Stimulated activated CD4-positive, alpha-beta T cell treated with anti-CD3 and anti-CD28 coated beads, Interleukin-15, amount 100 ng/mL, for 24 hours (primary cell): ENCODE data around the gene DAGLB.
A peak's percentile ranks its signal among the peaks of the same experiment; 100 is the strongest.
"Not testable (repeated sequence)": the region's sequence is repeated elsewhere in the genome, so short reads cannot be mapped to it uniquely, and the experiment has no call there.

Experiments used
- DNase-seq: peaks from one replicate; pipeline ENCODE4 v3.0.0-alpha.2; 2020

Gene DAGLB

GRCh38 chr7:6460303-6460702, 12.5 kb upstream of the DAGLB start:
- DNase-seq: no peak

GRCh38 chr7:6458676-6459075, 10.9 kb upstream of the DAGLB start:
- not testable (repeated sequence) for DNase-seq

GRCh38 chr7:6453734-6454133, 6.0 kb upstream of the DAGLB start:
- no peak for DNase-seq

GRCh38 chr7:6451224-6451705, 3.5 kb upstream of the DAGLB start:
- DNase-seq: no peak

- DNase-seq: not testable (repeated sequence)
These were observed 2.8 kb upstream of the DAGLB start for GRCh38 chr7:6450591-6450990.

GRCh38 chr7:6449884-6450283, 2.1 kb upstream of the DAGLB start:
- DNase-seq: not testable (repeated sequence)

DNA sequence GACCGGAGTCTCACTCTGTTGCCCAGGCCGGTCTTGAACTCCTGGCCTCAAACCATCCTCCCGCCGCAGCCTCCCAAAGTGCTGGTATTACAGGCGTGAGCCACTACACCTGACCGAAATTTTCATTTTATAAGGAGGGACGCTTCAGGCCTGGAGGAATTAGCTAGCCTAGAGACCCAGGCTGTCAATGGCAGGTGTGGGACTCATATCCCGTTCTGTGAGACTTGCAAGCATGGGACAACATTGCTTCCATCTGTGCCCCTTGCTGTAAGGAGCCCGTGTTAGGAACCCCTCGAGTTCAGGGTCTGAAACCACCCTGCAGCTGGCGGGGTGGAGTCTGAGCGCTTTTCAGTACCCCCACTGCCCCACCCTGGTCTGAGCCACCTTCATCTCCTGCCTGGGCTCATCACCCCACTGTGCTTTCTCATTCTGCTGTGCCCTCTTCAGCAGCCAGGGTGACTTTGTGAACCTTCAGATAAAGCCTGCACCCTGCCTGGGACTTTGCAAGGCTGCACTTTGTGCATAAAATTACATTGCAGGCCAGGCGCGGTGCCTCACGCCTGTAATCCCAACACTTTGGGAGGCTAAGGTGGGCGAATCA, 1.3 kb upstream of the DAGLB start:
- no peak for DNase-seq

DNA sequence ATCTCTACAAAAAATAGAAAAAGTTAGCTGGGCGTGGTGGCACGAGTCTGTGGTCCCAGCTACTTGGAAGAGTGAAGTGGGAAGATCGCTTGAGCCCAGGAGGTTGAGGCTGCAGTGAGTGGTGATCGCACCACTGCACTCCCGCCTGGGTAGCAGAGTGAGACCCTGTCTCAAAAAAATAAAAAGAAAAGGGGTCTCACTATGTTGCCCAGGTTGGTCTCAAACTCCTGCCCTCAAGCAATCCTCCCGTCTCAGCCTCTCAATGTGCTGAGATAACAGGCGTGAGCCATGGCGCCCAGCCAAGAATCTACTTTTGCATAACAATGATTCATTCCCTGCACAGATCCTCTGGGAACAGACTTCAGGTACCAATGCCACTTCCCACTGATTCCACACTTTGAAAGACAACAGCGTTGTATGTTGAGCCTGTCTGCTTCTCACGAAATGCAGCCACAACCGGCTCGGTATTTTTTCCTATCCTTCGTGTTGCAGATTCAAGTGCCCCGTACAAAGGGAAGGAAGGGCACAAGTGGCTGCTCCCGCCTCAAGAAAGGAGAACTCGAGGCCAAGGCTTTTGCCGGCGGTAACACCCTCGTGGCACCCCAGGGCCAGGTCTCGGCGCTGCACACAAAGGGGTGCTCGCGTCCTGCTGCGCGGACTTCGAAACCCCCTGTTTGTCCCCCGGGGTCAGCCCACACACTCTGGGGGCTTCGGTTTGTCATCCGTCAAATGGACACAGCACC, 745 bp downstream of the DAGLB start:
- peak; percentile 52 for DNase-seq

- DNase-seq: no peak
These were observed 3.1 kb downstream of the DAGLB start for GRCh38 chr7:6444516-6445269.

- no peak for DNase-seq
These were observed 4.3 kb downstream of the DAGLB start for GRCh38 chr7:6443372-6443941.

- no peak for DNase-seq
These were observed 5.6 kb downstream of the DAGLB start for GRCh38 chr7:6442114-6442513.

DNA sequence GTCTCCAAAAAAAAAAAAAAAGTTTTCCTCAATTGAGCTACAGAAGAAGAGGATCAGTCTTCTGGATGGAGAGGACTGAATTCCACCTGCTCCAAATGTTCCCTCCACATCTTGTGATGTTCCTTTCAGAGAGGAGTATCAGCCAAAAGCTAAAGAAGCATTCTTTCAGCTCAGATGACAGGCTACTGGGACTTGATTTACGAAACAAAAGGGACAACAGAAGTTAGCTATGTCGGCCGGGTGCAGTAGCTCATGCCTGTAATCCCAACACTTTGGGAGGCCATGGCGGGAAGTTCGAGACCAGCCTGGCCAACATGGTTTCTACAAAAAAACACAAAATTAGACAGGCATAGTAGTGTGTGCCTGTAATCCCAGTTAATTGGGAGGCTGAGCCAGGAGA, 7.4 kb downstream of the DAGLB start:
- DNase-seq: no peak

DNA sequence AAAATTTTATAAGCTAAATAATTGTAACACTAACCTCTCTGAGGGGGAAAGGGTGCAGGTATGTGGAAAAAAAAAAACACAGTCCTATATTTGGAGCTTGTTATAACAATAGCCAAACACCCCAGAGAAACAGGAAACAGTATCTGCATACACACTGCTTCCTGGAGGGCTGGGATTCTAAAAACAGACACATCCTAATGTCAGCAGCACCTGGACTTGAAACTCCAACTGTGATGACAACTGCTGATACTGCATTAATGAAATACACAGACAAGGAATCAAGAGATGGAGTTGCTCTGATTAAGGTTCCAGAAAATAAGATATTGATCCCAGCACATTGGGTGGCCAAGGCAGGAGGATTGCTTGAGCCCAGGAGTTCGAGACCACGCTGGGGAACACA, 9.3 kb downstream of the DAGLB start:
- DNase-seq: no peak

DNA sequence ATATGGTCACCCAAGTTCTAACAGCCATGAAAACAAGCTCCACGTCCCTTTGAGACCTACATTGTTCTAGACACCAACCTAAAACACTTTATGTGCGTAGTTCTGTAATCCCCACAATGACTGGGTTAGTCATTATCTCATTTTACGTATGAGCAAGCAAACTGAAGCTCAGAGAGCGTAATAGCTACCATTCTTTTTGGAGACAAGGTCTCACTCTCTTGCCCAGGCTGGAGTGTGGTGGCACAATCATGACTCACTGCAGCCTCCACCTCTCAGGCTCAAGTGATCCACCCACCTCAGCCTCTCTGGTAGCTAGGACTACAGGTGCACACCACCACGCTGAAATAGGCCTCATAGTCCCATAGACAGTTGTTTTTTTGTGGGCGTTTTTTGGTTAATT, 10.5 kb downstream of the DAGLB start:
- DNase-seq: peak; percentile 33

DNA sequence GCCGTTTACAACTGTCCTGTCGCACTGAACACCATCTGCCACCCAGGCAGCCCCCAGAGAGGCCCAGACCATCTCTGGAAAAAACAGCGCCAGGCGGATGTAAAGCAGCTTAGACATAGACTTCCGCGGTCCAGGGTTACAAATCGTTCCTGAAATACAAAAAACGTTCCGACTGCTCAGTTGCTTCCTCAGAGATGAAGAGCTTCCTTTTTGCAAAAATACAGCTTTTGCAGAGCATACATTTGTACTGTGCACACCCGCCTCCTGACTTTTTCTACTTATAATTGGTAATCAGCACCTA, 11.4 kb downstream of the DAGLB start:
- peak; percentile 49 for DNase-seq

GRCh38 chr7:6435486-6436384, 12.0 kb downstream of the DAGLB start:
- peak; percentile 88 for DNase-seq

- DNase-seq: no peak
These were observed 13.8 kb downstream of the DAGLB start for GRCh38 chr7:6433784-6434615.

DNA sequence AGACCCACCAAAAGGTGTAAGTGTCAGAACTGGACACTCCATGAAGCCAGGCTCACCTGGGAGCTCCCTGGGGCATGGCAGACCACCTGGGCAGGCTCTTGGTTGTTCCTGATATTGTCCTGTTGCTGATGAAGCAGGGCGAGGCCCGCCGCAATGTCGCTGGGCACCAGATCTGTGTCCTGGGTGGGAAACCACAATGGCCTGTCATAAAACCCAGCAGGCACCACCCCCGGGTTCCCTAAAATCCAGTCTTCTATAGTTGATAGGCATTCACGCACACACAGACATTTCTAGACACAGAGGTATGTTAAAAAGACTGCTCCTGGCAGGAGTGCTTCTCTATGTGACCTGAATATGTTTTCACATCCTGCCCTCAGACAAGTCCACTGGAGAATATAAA, 15.0 kb downstream of the DAGLB start:
- DNase-seq: no peak

- no peak for DNase-seq
These were observed 16.8 kb downstream of the DAGLB start for GRCh38 chr7:6430974-6431373.

GRCh38 chr7:6430271-6430940, 17.3 kb downstream of the DAGLB start:
- peak; percentile 21 for DNase-seq

DNA sequence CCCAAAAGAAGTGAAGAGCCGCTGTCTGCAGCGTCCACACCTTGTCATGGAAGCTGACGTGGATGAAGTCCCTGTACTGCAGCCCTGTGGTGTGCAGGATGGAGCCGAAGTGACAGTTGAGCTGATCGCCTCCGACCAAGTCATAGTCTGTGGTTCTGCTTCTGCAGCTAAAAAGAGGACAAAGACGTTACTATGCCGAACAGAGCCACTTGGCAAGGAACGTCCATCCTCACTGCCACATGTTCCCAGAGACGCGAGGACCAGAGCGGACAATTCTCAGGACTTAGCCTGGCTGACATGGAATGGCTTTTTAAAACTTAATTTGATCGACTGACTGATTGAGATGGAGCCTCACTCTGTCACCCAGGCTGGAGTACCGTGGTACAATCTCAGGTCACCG, 21.8 kb downstream of the DAGLB start:
- DNase-seq: no peak
